GM21619 (cell line): Measurements from ENCODE around the gene LIN52.

Experiments
- ATAC-seq: cut with Tn5 transposase; IDR thresholded peaks from one replicate; pipeline ENCODE4 v1.9.1; 2021; ENCODE audit not compliant: unreplicated experiment

Gene LIN52

GRCh38 chr14:74179856-74180255 is 95.1 kb downstream of the LIN52 start:
- no peak for ATAC-seq

- no peak for ATAC-seq
Measured at GRCh38 chr14:74190927-74191575, 106.3 kb downstream of the LIN52 start.

GRCh38 chr14:74194506-74195274 is 109.9 kb downstream of the LIN52 start:
- no peak for ATAC-seq

- ATAC-seq: no peak
Measured at GRCh38 chr14:74195623-74196022, 110.9 kb downstream of the LIN52 start.

GRCh38 chr14:74198441-74199234 is 113.9 kb downstream of the LIN52 start:
- no peak for ATAC-seq

- ATAC-seq: no peak
Measured at GRCh38 chr14:74202113-74202512, 117.4 kb downstream of the LIN52 start.

GRCh38 chr14:74203639-74204038 is 118.9 kb downstream of the LIN52 start:
- ATAC-seq: no peak

- ATAC-seq: no peak
Measured at GRCh38 chr14:74204491-74204890, 119.7 kb downstream of the LIN52 start.

GRCh38 chr14:74205882-74206281 is 121.1 kb downstream of the LIN52 start:
- no peak for ATAC-seq

- ATAC-seq: no peak
Measured at GRCh38 chr14:74207943-74208342, 123.2 kb downstream of the LIN52 start.

- ATAC-seq: no peak
Measured at GRCh38 chr14:74208642-74209041, 123.9 kb downstream of the LIN52 start.

- ATAC-seq: no peak
Measured at GRCh38 chr14:74211945-74212580, 127.3 kb downstream of the LIN52 start.

GRCh38 chr14:74213907-74214803 is 129.4 kb downstream of the LIN52 start:
- no peak for ATAC-seq

GRCh38 chr14:74216671-74217070 is 131.9 kb downstream of the LIN52 start:
- ATAC-seq: no peak

GRCh38 chr14:74217672-74218448 is 133.1 kb downstream of the LIN52 start:
- ATAC-seq: no peak

- no peak for ATAC-seq
Measured at GRCh38 chr14:74218462-74218861, 133.7 kb downstream of the LIN52 start.

- no peak for ATAC-seq
Measured at GRCh38 chr14:74219277-74220205, 134.8 kb downstream of the LIN52 start.

- no peak for ATAC-seq
Measured at GRCh38 chr14:74220991-74221390, 136.2 kb downstream of the LIN52 start.
